ENCODE data around the gene AKAP8L.

DNA sequence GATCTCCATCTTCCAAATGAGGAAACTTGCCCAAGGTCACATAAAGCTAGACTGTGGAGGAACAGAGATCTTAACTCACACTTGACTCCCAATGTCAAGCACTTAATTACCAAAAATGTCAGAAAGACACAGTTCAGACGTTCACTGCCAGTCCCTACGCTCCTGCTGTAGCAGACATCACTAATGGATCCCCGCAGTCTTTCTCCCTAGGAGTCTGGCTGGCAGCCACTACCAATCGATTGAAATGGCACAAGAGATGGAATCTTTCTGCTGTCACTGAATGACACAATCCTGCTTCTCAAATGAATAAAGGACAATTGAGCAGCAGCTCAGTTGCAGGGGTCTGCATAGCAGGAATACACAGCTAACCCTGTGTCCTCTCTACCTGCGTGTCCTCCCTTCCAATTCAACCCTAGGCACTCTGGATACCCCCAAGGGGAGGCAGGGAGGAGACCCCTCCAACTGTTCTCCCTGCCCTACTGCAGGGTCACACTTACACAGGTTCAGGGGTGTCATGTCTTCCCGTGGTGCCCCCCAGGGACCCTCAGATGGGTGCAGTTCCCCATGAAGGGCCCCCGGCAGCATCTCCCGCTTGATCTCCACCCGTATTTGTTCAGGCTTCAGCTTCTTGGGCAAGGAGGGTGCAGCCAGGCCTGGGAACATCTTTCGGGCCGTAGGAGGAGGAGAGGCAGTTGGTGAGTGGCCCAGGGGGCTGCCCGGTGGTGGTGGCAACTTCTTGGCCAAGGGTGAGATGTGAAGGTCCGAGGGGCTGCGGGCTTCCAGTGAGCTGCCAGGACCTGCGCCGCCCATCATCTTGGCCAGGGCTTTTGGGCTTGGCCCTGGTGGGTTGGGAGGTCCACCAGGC lies 7.9 kb upstream of the AKAP8L start:
- TF ChIP-seq, protein P1, sequence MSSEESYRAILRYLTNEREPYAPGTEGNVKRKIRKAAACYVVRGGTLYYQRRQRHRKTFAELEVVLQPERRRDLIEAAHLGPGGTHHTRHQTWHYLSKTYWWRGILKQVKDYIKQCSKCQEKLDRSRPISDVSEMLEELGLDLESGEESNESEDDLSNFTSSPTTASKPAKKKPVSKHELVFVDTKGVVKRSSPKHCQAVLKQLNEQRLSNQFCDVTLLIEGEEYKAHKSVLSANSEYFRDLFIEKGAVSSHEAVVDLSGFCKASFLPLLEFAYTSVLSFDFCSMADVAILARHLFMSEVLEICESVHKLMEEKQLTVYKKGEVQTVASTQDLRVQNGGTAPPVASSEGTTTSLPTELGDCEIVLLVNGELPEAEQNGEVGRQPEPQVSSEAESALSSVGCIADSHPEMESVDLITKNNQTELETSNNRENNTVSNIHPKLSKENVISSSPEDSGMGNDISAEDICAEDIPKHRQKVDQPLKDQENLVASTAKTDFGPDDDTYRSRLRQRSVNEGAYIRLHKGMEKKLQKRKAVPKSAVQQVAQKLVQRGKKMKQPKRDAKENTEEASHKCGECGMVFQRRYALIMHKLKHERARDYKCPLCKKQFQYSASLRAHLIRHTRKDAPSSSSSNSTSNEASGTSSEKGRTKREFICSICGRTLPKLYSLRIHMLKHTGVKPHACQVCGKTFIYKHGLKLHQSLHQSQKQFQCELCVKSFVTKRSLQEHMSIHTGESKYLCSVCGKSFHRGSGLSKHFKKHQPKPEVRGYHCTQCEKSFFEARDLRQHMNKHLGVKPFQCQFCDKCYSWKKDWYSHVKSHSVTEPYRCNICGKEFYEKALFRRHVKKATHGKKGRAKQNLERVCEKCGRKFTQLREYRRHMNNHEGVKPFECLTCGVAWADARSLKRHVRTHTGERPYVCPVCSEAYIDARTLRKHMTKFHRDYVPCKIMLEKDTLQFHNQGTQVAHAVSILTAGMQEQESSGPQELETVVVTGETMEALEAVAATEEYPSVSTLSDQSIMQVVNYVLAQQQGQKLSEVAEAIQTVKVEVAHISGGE (CRISPR knock-in tag; IDR thresholded peaks at IDR 0.05), result no peak
- TF ChIP-seq, protein P2, sequence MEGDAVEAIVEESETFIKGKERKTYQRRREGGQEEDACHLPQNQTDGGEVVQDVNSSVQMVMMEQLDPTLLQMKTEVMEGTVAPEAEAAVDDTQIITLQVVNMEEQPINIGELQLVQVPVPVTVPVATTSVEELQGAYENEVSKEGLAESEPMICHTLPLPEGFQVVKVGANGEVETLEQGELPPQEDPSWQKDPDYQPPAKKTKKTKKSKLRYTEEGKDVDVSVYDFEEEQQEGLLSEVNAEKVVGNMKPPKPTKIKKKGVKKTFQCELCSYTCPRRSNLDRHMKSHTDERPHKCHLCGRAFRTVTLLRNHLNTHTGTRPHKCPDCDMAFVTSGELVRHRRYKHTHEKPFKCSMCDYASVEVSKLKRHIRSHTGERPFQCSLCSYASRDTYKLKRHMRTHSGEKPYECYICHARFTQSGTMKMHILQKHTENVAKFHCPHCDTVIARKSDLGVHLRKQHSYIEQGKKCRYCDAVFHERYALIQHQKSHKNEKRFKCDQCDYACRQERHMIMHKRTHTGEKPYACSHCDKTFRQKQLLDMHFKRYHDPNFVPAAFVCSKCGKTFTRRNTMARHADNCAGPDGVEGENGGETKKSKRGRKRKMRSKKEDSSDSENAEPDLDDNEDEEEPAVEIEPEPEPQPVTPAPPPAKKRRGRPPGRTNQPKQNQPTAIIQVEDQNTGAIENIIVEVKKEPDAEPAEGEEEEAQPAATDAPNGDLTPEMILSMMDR (IDR thresholded peaks at IDR 0.05 in 2 of 3, conservative IDR thresholded peaks at IDR 0.05 in 1 of 3; ENCODE audit: insufficient read depth in 2 of 3, low read depth in 1 of 3, low read length in 3 of 3), result no peak
- TF ChIP-seq POLR2A (conservative IDR thresholded peaks at IDR 0.05) (no peak), ARID4B (CRISPR knock-in tag; IDR thresholded peaks at IDR 0.05) (no peak)
